Kidney (tissue), 14 donors: ENCODE data around the gene SMARCA2. TPM values are rescaled to one million over a fixed set of nuclear protein-coding genes. Genes with fewer than 3 reads are reported as not detected.

Experiments
- DNase-seq, 5 donors: peaks; one replicate each; pipeline ENCODE4 v3.0.0-alpha.2; 2013 to 2020
- FAIRE-seq: peaks from 2 replicates; lab custom pipeline; 2012; peaks lifted over from hg19 to GRCh38; lab: Jason Lieb, UNC
- H3K27ac ChIP-seq, 2 donors: one replicate each; pipeline ENCODE4 v1.7.0; 2013; ENCODE audit warnings: low read depth in 2 of 2, low read length in 2 of 2, inconsistent platforms in 1 of 2
- H3K27me3 ChIP-seq: one replicate; pipeline ENCODE4 v1.7.1; 2013; ENCODE audit warnings: low read length, inconsistent platforms; ENCODE audit not compliant: control insufficient read depth, insufficient read depth
- H3K36me3 ChIP-seq, 3 donors: one replicate each; pipeline versions ENCODE4 v1.7.0 to v1.7.1; 2013; ENCODE audit warnings: low read length in 3 of 3, control low read depth in 1 of 3, inconsistent platforms in 1 of 3; ENCODE audit not compliant: insufficient read depth in 3 of 3, control insufficient read depth in 2 of 3
- H3K4me1 ChIP-seq, 3 donors: one replicate each; pipeline versions ENCODE4 v1.7.0 to v1.7.1; 2013; ENCODE audit warnings: low read length in 3 of 3, inconsistent platforms in 1 of 3, low read depth in 1 of 3; ENCODE audit not compliant: control insufficient read depth in 2 of 3, insufficient read depth in 2 of 3
- H3K4me3 ChIP-seq, 3 donors: one replicate each; pipeline versions ENCODE4 v1.7.0 to v1.8.1; 2013; ENCODE audit warnings: low read length in 3 of 3, control low read depth in 1 of 3, inconsistent platforms in 1 of 3
- H3K9ac ChIP-seq, 3 donors: one replicate each; pipeline versions ENCODE4 v1.7.0 to v1.7.1; 2013; ENCODE audit warnings: low read length in 3 of 3, control low read depth in 1 of 3, inconsistent platforms in 1 of 3
- H3K9me3 ChIP-seq, 3 donors: one replicate each; pipeline versions ENCODE4 v1.7.0 to v1.7.1; 2013; ENCODE audit warnings: low read length in 3 of 3, control low read depth in 1 of 3, inconsistent platforms in 1 of 3; ENCODE audit not compliant: control insufficient read depth in 2 of 3, insufficient read depth in 1 of 3
- CTCF ChIP-seq: IDR thresholded peaks from 3 replicates; pipeline ENCODE4 v1.5.1; 2012; ENCODE audit warnings: mild to moderate bottlenecking, moderate library complexity, borderline replicate concordance; ENCODE audit not compliant: insufficient read depth; ENCODE audit errors: extremely low read depth
- intact Hi-C: fragments of 100-400 bp; cut with DNase I; formaldehyde crosslinking; loops from one replicate; pipeline ENCODE4 v1.11.1; 2022
- polyA plus RNA-seq: library from polyadenylated mRNA; stranded (reverse); fragments of 350-450 nt; fragmentation: Illumina TruSeq; extraction: RNeasy Lipid Tissue Mini Kit (QIAGEN cat#74804); gene quantifications from one replicate; pipeline ENCODE4 v1.2.3, GENCODE V29; 2014; ENCODE audit warnings: low read depth, low replicate concordance; ENCODE audit not compliant: insufficient read depth
- total RNA-seq: library from RNA; stranded (reverse); fragmentation: NEBNext Ultra II Directional; extraction: Animal tissue kit (Norgen Biotek cat#: 25700); gene quantifications from one replicate; pipeline ENCODE4 v1.2.1, GENCODE V29; 2021
- donor health status: control.
- donor health status: control.
- donor health status: control.
- donor health status: control.
- donor health status: control.
- donor health status: DM: yes; HTN: yes; CAD: no.
- donor health status: Normal renal cell carcinoma (clear cell type).

Gene SMARCA2
- total and polyA plus RNA-seq, 2 donors from 2014 or later, result 54.3 to 189 TPM

- FAIRE-seq, result no peak
- no peaks in the 10 kb centered on the region for H3K9me3 ChIP-seq
- peak in 1 of 5 donors; percentile 40 for DNase-seq
- intact Hi-C loops, result no loop called here
- no peaks in the 10 kb centered on the region for H3K27me3 ChIP-seq
- no peaks in the 10 kb centered on the region for H3K36me3 ChIP-seq
- H3K4me3 ChIP-seq, result peak overlapping the region; percentile 57 to 89 (median 71)
- H3K4me1 ChIP-seq, result peaks cover 0 to 22% (median 19%) of the 10 kb centered on the region in 3 donors
- H3K27ac ChIP-seq, result peak overlapping the region; percentile 96 to 97
- peak overlapping the region; percentile 73 to 91 (median 89) for H3K9ac ChIP-seq
- TF ChIP-seq CTCF, result no peak
Measured at GRCh38 chr9:2018162-2018643, 3.1 kb downstream of the SMARCA2 start.

GRCh38 chr9:2018764-2019558 lies 3.8 kb downstream of the SMARCA2 start:
- intact Hi-C loops, result no loop called here
- no peak for TF ChIP-seq CTCF
- no peak for FAIRE-seq
- Histone ChIP-seq H3K36me3 (no peaks in the 10 kb centered on the region), H3K9me3 (no peaks in the 10 kb centered on the region), H3K4me1 (peaks cover 0 to 22% (median 22%) of the 10 kb centered on the region in 3 donors), H3K27me3 (no peaks in the 10 kb centered on the region), H3K9ac (peak overlapping the region in 2 of 3 donors; percentile 89 to 91), H3K27ac (peak overlapping the region in 1 of 2 donors; percentile 97), H3K4me3 (peak overlapping the region in 2 of 3 donors; percentile 71 to 89)
- DNase-seq, result no peak

- intact Hi-C loops, result no loop called here
- TF ChIP-seq CTCF, result no peak
- Histone ChIP-seq H3K4me1 (peaks cover 0 to 29% (median 26%) of the 10 kb centered on the region in 3 donors), H3K9me3 (no peaks in the 10 kb centered on the region), H3K27me3 (no peaks in the 10 kb centered on the region), H3K27ac (no peak overlapping the region), H3K9ac (no peak overlapping the region), H3K4me3 (no peak overlapping the region), H3K36me3 (no peaks in the 10 kb centered on the region)
- no peak for DNase-seq
- no peak for FAIRE-seq
Measured at GRCh38 chr9:2019723-2020122, 4.6 kb downstream of the SMARCA2 start.
